Measurements from ENCODE around the gene COL25A1. TPM values are rescaled to one million over a fixed set of nuclear protein-coding genes. Genes with fewer than 3 reads are reported as not detected.
"Not testable (repeated sequence)": the region's sequence is repeated elsewhere in the genome, so short reads cannot be mapped to it uniquely, and the experiment has no call there.

COL25A1 gene
- total RNA-seq, 1 donor from 2014 or later = 2.5 TPM

DNA sequence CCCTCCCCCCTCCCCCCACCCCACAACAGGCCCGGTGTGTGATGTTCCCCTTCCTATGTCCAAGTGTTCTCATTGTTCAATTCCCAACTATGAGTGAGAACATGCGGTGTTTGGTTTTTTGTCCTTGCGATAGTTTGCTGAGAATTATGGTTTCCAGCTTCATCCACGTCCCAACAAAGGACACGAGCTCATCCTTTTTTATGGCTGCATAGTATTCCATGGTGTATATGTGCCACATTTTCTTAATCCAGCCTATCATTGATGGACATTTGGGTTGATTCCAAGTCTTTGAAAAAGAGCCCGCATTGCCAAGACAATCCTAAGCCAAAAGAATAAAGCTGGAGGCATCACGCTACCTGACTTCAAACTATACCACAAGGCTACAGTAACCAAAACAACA lies 231.8 kb downstream of the COL25A1 start:
- not testable (repeated sequence) for DNase-seq (ENCODE audit: low spot score); ATAC-seq

- ATAC-seq = no peak
- no peak for DNase-seq (ENCODE audit: low spot score)
These were observed 234.8 kb downstream of the COL25A1 start for GRCh38 chr4:109067508-109068235.

DNA sequence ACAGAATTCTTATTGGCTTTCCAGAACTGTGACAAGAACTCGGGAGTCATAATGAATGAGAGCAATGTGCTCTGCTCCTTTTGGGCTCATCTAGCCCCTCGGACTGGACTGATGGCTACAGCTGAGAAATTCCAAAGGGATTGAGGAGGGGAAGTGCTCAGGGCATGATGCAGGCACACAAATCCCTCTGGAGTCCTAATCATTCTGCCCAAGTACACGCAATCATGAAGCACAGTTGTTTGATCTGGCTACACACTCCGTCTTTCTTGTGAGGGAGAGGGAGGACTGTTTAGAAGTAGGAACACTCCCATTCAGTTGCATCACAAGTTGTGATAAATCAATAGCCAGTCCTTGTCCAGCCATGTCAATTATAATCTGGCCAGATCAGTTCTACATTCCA lies 237.5 kb downstream of the COL25A1 start:
- ATAC-seq (no peak), DNase-seq (ENCODE audit: low spot score) (no peak)

DNA sequence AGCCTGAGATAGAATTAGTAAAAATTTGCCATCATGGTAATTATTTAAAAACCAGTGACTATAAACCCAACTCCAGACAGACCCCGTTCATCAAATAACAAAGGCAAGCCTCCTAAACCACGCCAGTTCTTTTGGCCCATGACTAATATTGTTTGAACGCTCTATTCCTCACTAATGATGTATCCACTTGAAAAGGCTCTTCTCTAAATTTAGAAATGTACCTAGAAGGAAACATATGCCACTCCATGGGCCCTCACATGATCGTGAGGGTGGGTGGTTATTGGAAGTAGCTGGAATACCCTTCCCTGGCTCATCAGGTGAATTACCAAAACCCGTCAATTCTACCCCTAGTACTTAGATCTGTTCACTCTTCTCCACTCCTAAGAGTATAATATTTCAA lies 249.2 kb downstream of the COL25A1 start:
- DNase-seq (ENCODE audit: low spot score) (no peak), ATAC-seq (no peak)

GRCh38 chr4:109052821-109053220 lies 249.6 kb downstream of the COL25A1 start:
- no peak for ATAC-seq
- DNase-seq (ENCODE audit: low spot score) = no peak

GRCh38 chr4:109051054-109051453 lies 251.4 kb downstream of the COL25A1 start:
- no peak for DNase-seq (ENCODE audit: low spot score)
- ATAC-seq = no peak

- no peak for DNase-seq (ENCODE audit: low spot score)
- no peak for ATAC-seq
These were observed 252.5 kb downstream of the COL25A1 start for GRCh38 chr4:109049926-109050325.

DNA sequence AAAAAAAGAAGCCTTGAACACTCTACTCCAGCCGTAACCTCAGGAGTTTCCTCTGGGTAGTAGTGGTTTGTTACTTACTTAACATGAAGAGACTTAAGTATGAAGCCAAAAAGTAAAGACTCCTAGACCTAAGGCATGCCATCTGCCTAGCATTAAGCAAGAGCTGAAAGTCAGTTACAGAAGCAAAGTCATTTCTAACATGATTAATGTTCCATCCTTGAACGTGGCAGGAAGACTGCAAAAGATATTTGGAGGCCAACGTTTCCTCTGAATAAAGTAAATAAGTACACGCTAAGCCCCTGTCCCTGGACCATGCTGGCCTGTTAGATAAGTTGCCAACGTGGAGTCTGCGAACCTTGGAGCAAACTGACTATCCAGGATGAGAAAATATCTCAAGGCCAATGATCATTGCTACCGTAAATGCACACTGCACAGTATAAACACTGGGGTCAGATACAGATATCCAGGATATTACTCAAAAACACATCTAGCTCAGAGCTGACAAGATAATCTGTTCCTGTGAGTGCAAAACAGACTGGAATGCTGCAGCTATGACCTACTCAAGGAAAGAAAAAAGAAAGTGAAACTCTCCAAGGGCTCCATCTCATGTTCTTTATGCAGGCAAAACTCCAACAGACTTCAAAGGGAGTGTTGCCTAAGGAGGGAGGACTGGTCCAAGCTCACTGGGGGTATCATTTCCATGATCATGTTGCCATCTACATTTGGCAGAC lies 255.8 kb downstream of the COL25A1 start:
- DNase-seq (ENCODE audit: low spot score) = no peak
- peak; percentile 54 for ATAC-seq

- no peak for DNase-seq (ENCODE audit: low spot score)
- no peak for ATAC-seq
These were observed 258.0 kb downstream of the COL25A1 start for GRCh38 chr4:109044431-109044830.

GRCh38 chr4:109043286-109043685 lies 259.2 kb downstream of the COL25A1 start:
- DNase-seq (ENCODE audit: low spot score) = no peak
- ATAC-seq = no peak

DNA sequence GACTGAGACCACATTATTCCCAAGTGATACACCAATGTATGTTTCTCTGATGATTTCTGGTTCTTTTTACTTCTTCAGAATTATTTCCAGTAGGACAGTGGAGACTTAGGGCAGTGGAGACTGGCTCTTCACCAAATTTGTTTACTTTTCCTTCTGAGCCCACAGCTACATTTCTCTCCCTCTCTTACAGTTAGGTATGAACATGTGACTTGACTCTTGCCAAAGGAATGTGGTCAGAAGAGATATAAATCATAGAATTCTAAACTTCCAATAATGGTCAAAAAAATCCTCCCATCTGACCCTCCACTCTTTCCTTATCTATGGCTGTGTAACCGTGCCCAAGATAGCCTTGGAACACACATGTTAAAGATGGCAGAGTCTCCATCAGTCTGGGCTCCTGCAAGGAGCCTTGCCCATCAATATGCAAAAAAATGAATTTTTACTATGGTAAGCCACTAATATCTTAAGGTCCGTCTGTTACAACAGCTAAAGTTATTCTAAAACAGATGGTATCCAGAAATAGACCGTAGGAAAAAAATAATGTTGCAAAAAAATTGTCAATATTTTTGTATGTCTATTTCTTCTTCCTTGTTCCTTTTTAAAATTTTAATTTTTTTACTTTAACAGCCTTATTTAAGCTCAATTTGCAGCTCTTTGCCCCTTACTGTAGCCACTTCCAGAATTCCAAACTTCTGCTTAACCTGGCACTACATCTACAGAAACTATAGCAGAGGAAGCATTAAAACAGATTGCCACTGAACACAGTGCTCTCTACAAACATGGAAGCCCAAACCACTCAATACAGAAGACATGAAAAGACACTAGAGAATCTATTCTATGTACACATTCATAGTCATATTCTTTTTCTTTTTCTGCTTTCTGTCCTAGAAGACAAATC lies 260.7 kb downstream of the COL25A1 start:
- ATAC-seq = no peak
- DNase-seq (ENCODE audit: low spot score) = no peak

GRCh38 chr4:109040441-109040840 lies 262.0 kb downstream of the COL25A1 start:
- DNase-seq (ENCODE audit: low spot score) = no peak
- no peak for ATAC-seq

DNA sequence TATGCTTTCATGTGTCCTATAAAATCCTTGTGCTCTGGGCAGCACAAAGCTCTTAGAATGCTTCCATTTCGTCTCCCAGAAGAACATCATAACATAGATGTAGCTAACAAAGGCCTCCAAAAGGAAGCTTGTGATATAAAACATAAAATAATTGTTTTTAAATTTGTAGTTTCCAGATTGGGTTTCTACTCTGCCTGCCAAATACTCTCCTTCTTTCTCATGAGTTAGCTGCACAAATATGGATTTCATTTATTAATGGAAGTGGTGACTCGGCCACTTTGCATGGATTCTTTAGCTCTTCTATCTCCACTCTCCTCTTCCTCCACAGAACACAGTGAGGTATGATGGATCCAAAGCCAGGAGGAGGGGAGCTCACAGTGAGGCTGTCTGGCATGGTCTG lies 265.4 kb downstream of the COL25A1 start:
- no peak for ATAC-seq
- no peak for DNase-seq (ENCODE audit: low spot score)

DNA sequence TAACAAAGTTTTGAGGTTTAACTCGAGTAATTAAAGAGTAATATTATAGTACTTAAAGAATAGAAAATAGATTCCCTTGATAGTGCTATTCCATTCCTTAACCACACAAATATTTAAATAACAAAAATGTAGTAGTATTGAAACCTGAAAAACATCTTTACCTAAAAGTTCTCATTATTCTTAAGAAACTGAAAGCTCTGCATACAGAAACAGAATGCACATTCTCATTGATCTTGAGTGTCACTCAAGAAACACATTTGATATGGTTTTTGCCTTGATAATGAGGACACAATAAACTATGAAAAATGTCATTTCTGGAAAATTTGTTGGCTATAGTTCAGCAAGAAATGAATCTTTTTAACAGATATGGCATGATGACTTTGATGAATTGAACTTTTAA lies 268.5 kb downstream of the COL25A1 start:
- DNase-seq (ENCODE audit: low spot score) = no peak
- ATAC-seq = no peak

DNA sequence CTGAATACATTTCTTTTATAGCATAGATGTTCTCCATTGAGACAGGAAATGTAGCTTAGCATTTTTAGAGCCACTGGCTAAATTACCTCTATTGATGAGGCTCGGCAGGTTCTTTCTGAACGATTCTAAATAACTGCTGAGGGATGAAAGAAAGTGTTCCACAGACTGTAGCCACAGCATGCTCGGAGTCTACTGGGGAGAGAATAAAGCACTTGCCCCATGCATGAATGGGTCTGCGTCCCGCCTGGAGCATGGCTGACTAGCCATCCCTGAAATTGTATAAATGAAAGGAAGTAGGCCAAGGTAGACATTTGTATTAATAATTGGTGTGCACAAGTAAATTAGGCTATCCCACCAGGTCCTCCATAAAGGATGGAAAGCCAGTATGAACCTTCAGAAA lies 269.8 kb downstream of the COL25A1 start:
- no peak for DNase-seq (ENCODE audit: low spot score)
- ATAC-seq = no peak

GRCh38 chr4:109029987-109030386 lies 272.5 kb downstream of the COL25A1 start:
- ATAC-seq = no peak

GRCh38 chr4:109027016-109027500 lies 275.4 kb downstream of the COL25A1 start:
- ATAC-seq (no peak), DNase-seq (ENCODE audit: low spot score) (no peak)

More at GRCh38 chr4:109029987-109030386, 272.5 kb downstream of the COL25A1 start:
- no peak for DNase-seq (ENCODE audit: low spot score)

DNA sequence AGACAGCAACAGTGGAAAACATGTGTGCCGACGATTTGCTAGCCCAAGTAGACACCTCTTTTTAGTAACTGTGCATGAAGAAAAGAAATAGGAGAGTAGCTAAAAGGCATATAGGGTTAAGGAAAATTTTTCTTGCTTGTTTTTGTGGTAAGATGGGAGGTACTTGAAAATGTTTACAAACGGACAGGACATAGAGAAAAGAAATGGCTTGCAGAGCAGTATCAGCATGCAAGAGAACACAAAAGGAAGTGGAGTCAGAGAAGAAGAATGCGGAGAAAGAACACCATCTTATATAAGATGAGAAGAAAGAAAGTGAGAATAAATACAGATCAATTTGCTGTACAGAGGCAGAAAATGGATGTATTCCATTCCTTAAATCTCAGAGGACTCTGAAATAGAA lies 275.9 kb downstream of the COL25A1 start:
- DNase-seq (ENCODE audit: low spot score) = no peak

DNA sequence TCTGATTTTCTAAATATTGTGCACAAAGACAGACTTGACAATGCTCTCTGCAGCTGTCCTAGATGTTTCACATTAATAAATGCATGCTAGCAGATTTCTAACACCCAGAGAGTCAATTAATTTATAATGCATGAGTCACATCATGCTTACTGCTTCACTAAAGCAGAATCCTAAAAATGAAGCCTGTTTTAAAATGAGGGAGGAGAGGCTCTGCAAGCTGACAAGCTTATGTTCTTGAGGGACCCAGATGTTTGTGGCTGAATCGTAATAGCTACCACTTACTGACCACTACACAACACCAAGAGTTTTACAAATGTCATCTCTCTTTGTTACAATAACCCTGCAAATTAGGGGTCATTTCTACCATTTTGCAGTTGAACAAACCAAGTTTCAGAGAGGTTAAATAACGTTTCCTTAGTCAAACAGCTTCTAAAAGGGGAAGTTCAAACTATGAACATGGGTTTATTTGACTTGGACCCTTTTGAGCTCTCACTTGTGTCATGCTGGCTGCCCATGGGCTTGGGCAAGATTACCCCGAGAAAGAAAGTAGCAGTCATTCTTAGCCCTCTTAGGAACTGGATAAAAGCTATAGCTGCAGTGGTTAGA lies 276.9 kb downstream of the COL25A1 start:
- ATAC-seq (no peak), DNase-seq (ENCODE audit: low spot score) (no peak)

More for the DNA sequence above, 275.9 kb downstream of the COL25A1 start:
- no peak for ATAC-seq

DNA sequence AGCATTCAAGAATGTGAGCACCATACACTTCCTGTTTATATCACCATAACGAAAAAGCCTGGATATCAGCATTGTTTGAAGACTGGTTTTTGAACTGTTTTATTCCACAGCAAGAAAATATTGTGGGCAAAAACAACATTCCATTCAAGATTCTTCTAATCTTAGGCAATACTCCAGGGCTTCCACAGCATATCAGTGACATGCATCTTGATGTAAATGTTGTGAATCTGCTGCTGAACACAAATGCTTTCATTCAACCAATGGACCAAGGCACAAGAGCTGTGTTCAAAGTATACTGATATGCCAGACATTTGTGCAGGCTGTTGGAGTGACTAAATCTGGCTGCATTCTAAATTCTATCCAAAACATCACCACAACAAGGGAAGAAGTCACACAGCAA lies 279.5 kb downstream of the COL25A1 start:
- no peak for ATAC-seq
- no peak for DNase-seq (ENCODE audit: low spot score)

DNA sequence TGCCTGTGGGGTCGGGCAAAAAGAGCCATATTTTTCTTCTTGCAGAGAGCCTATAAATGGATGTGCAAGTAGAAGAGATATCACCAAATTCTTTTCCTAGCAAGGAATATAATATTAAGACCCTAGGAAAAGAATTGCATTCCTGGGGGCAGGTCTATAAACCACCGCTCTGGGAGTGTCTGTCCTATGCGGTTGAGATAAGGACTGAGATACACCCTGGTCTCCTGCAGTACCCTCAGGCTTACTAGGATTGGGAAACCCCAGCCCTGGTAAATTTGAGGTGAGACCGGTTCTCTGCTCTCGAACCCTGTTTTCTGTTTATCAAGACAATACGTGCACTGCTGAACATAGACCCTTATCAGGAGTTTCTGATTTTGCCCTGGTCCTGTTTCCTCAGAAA lies 280.8 kb downstream of the COL25A1 start:
- DNase-seq (ENCODE audit: low spot score); ATAC-seq: not testable (repeated sequence)

Data from left lobe of liver (tissue), 2 donors.